Erythroblast (primary cell): Measurements from ENCODE around the gene UGT1A6.

Source experiments
- GATA1 ChIP-seq: IDR thresholded peaks from 2 replicates; pipeline ENCODE4 v1.6.1; 2011; ENCODE audit warnings: low read depth, mild to moderate bottlenecking, control low read depth, low read length, moderate library complexity
- POLR2A ChIP-seq: IDR thresholded peaks from 2 replicates; pipeline ENCODE4 v1.6.1; 2011; ENCODE audit warnings: mild to moderate bottlenecking, low read length

DNA sequence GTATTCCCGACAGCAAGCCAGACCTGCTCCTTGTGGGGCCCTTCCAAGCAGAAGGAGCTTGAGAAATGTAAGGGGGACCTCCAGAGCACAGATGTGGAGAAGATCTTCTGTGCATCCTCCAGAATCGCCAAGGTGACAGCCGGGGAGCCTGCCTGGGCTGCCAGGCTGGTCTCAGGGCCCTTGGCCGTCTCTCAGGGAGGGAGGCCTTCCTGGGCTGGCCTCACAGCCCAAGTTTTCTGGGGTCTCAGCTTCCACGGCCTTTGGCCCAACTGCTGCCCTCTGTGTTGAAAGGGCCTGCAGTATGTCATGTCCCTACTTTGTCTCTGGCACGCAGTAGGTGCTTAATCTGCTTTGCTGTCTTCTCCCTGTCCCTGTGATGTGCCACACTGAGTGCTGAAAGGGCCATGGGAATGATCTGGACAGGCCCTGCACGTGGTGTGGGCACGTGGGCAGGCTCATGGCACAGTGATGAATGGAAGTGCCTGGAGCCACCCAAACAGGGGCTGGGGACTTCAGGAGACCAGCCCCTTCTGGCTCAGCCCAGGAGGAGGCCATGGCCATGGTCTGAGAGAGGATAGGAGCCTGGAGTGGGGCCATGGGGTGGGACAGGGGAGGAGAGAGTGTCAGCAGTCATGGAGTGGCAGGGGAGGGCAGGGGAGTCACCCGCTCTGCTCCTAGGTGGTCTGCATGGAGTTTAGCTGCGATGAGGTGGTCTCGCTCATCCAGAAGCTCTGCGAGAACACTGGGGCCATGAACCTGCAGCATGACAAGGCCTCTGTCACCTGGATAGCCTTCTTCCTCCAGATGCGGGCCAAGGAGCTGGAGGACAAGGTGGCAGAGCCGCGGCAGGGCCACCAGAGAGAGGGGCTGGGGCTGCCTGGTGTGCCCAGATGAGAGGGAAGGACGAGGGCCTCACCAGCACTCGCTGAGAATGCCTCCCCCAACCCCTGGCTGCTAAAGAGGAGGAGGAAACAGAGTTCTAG is 126.2 kb downstream of the UGT1A6 start:
- no peak for TF ChIP-seq POLR2A
- no peak for TF ChIP-seq GATA1
